ENCODE results near the gene RREB1.

Gene RREB1

GRCh38 chr6:7106752-7107577, 796 bp upstream of the RREB1 start (continued):
- TF ChIP-seq PBX3 (CRISPR knock-in tag; IDR thresholded peaks at IDR 0.05) = no peak
- no peak for TF ChIP-seq ZNF621 (tag by site-specific recombination; IDR thresholded peaks at IDR 0.05)
- TF ChIP-seq ZNF202 (tag by site-specific recombination; IDR thresholded peaks at IDR 0.05; ENCODE audit: borderline replicate concordance) = no peak
- TF ChIP-seq ZBTB10 (tag by site-specific recombination; IDR thresholded peaks at IDR 0.05) = peak; percentile 44
- peak; percentile 50 for TF ChIP-seq ZNF600 (tag by site-specific recombination; IDR thresholded peaks at IDR 0.05)
- peak; percentile 73 for TF ChIP-seq ZNF341 (tag by site-specific recombination; IDR thresholded peaks at IDR 0.05; ENCODE audit: low read depth)
- TF ChIP-seq ZNF645 (tag by site-specific recombination; IDR thresholded peaks at IDR 0.05) = no peak
- no peak for TF ChIP-seq ZSCAN23 (tag by site-specific recombination; IDR thresholded peaks at IDR 0.05)
- TF ChIP-seq ZBTB1 (tag by site-specific recombination; IDR thresholded peaks at IDR 0.05) = no peak
- TF ChIP-seq ZBTB8A (tag by site-specific recombination; IDR thresholded peaks at IDR 0.05) = peak; percentile 76
- TF ChIP-seq ZNF501 (tag by site-specific recombination; IDR thresholded peaks at IDR 0.05) = no peak
- peak; percentile 41 for TF ChIP-seq SP3 (tag by site-specific recombination; IDR thresholded peaks at IDR 0.05)
- TF ChIP-seq ZNF391 (tag by site-specific recombination; IDR thresholded peaks at IDR 0.05; ENCODE audit: borderline replicate concordance, low read depth) = no peak
- no peak for TF ChIP-seq ZNF518A (tag by site-specific recombination; conservative IDR thresholded peaks at IDR 0.05; ENCODE audit: low read depth)
- no peak for TF ChIP-seq ZFP3 (tag by site-specific recombination; IDR thresholded peaks at IDR 0.05; ENCODE audit: low read depth)
- peak; percentile 71; the same call in 1 of the 2 replicates for TF ChIP-seq PRDM10 (tag by site-specific recombination; IDR thresholded peaks at IDR 0.05)
- no peak for TF ChIP-seq ZNF768 (tag by site-specific recombination; IDR thresholded peaks at IDR 0.05)
- TF ChIP-seq ZFHX2 (tag by site-specific recombination; conservative IDR thresholded peaks at IDR 0.05) = peak; percentile 57
- TF ChIP-seq ZNF433 (tag by site-specific recombination; IDR thresholded peaks at IDR 0.05; ENCODE audit: low read depth) = no peak
- no peak for TF ChIP-seq ZNF23 (tag by site-specific recombination; IDR thresholded peaks at IDR 0.05; ENCODE audit: borderline replicate concordance)
- TF ChIP-seq ZNF529 (tag by site-specific recombination; IDR thresholded peaks at IDR 0.05; ENCODE audit: insufficient replicate concordance) = no peak
- TF ChIP-seq ZNF639 (tag by site-specific recombination; IDR thresholded peaks at IDR 0.05) = no peak
- no peak for TF ChIP-seq ZNF132 (tag by site-specific recombination; IDR thresholded peaks at IDR 0.05; ENCODE audit: borderline replicate concordance)
- TF ChIP-seq SETDB1 (IDR thresholded peaks at IDR 0.05; ENCODE audit: insufficient read length, low read length) = no peak
